IMR-90 (cell line): ENCODE measurements around the gene FAM124A. TPM values are rescaled to one million over a fixed set of nuclear protein-coding genes. Genes with fewer than 3 reads are reported as not detected.

Experiments used
- ATAC-seq: fragments of 200-7000 bp; cut with Tn5 transposase; 2 replicates; pipeline ENCODE4 v1.9.1; 2020; ENCODE audit warnings: low read depth, mild to moderate bottlenecking, moderate library complexity
- BruUV-seq: library from RNA; stranded (reverse); fragments of 400-500 nt; replicated peaks from 2 replicates; lab custom pipeline; 2021; lab: Mats Ljungman, UMichigan
- CTCF ChIA-PET: fragments of 300-600 bp; formaldehyde crosslinking; extraction: SDS; loops from one replicate; lab custom pipeline; 2021; ENCODE audit warnings: antibody characterized with exemption; lab: Yijun Ruan, JAX
- POLR2A ChIA-PET: fragments of 300-600 bp; sonication (Branson Sonifier 250); formaldehyde crosslinking; loops from one replicate; lab custom pipeline; 2022; ENCODE audit warnings: antibody characterized with exemption; ENCODE audit not compliant: unreplicated experiment; lab: Charles Lee
- DNase-seq: peaks from one replicate; pipeline ENCODE4 v3.0.0; 2013
- H2AFZ ChIP-seq: replicated peaks from 2 replicates; pipeline ENCODE3; 2013; ENCODE audit warnings: low read length, mild to moderate bottlenecking; ENCODE audit not compliant: poor library complexity
- H2AK5ac ChIP-seq: 2 replicates; pipeline ENCODE4 v1.6.1; 2013; ENCODE audit warnings: low read depth, low read length, inconsistent platforms
- H2AK9ac ChIP-seq: replicated peaks from 2 replicates; pipeline ENCODE3; 2013; ENCODE audit warnings: mild to moderate bottlenecking, low read depth, low read length, moderate library complexity; ENCODE audit not compliant: poor library complexity
- H2BK120ac ChIP-seq: 2 replicates; pipeline ENCODE4 v1.6.1; 2013; ENCODE audit warnings: low read depth, low read length, inconsistent platforms
- H2BK15ac ChIP-seq: 3 replicates; pipeline ENCODE4 v1.6.1; 2013; ENCODE audit warnings: low read depth, low read length, inconsistent platforms
- H2BK20ac ChIP-seq: 2 replicates; pipeline ENCODE4 v1.6.1; 2013; ENCODE audit warnings: low read depth, mild to moderate bottlenecking, inconsistent platforms, low read length, moderate library complexity
- H2BK5ac ChIP-seq: 2 replicates; pipeline ENCODE4 v1.6.1; 2013; ENCODE audit warnings: mild to moderate bottlenecking, low read depth, low read length, inconsistent platforms; ENCODE audit not compliant: poor library complexity, severe bottlenecking
- H3K14ac ChIP-seq: replicated peaks from 2 replicates; pipeline ENCODE4 v1.6.1; 2013; ENCODE audit warnings: low read depth, low read length, inconsistent platforms
- H3K18ac ChIP-seq: 2 replicates; pipeline ENCODE4 v1.6.1; 2013; ENCODE audit warnings: low read depth, low read length, control low read depth
- H3K23ac ChIP-seq: 2 replicates; pipeline ENCODE4 v1.6.1; 2013; ENCODE audit warnings: low read depth, low read length, inconsistent platforms
- H3K27ac ChIP-seq: 2 replicates; pipeline ENCODE4 v1.5.1; 2013; ENCODE audit warnings: mild to moderate bottlenecking, control low read depth, low read length; ENCODE audit not compliant: insufficient read depth
- H3K27me3 ChIP-seq: 2 replicates; pipeline ENCODE4 v1.6.1; 2013; ENCODE audit warnings: low read length; ENCODE audit not compliant: control insufficient read depth, insufficient read depth
- H3K36me3 ChIP-seq: 2 replicates; pipeline ENCODE4 v1.6.1; 2013; ENCODE audit warnings: low read length, mixed read lengths; ENCODE audit not compliant: control insufficient read depth, insufficient read depth
- H3K4ac ChIP-seq: 2 replicates; pipeline ENCODE4 v1.6.1; 2013; ENCODE audit warnings: low read depth, low read length, inconsistent platforms
- H3K4me1 ChIP-seq: 2 replicates; pipeline ENCODE4 v1.6.1; 2013; ENCODE audit warnings: low read length, mixed read lengths; ENCODE audit not compliant: control insufficient read depth, insufficient read depth
- H3K4me2 ChIP-seq: 2 replicates; pipeline ENCODE4 v1.6.1; 2013; ENCODE audit warnings: low read depth, mild to moderate bottlenecking, control low read depth, low read length, moderate library complexity
- H3K4me3 ChIP-seq: 2 replicates; pipeline ENCODE4 v1.5.1; 2013; ENCODE audit warnings: low read depth, mild to moderate bottlenecking, control low read depth, low read length, moderate library complexity; ENCODE audit not compliant: insufficient read depth
- H3K56ac ChIP-seq: 2 replicates; pipeline ENCODE4 v1.6.1; 2013; ENCODE audit warnings: low read length, inconsistent platforms; ENCODE audit not compliant: insufficient read depth; ENCODE audit errors: extremely low read depth
- H3K79me1 ChIP-seq, 2 experiments: 2 replicates each; pipeline ENCODE4 v1.6.1; 2013; ENCODE audit warnings: low read length in 2 of 2, inconsistent platforms in 1 of 2, low read depth in 1 of 2
- H3K9ac ChIP-seq: 2 replicates; pipeline ENCODE4 v1.6.1; 2013; ENCODE audit warnings: low read depth, low read length, control low read depth
- H3K9me1 ChIP-seq: 2 replicates; pipeline ENCODE4 v1.6.1; 2013; ENCODE audit warnings: low read length, inconsistent platforms; ENCODE audit not compliant: insufficient read depth
- H3K9me3 ChIP-seq: 2 replicates; pipeline ENCODE4 v1.6.1; 2013; ENCODE audit warnings: low read length; ENCODE audit not compliant: control insufficient read depth, insufficient read depth
- H4K20me1 ChIP-seq: 2 replicates; pipeline ENCODE4 v1.6.1; 2013; ENCODE audit warnings: low read length, inconsistent platforms; ENCODE audit not compliant: insufficient read depth
- H4K5ac ChIP-seq: 2 replicates; pipeline ENCODE4 v1.6.1; 2013; ENCODE audit warnings: mild to moderate bottlenecking, low read depth, low read length, control low read depth
- H4K8ac ChIP-seq, 2 experiments: 2 replicates each; pipeline ENCODE4 v1.6.1; 2013; ENCODE audit warnings: low read depth in 2 of 2, low read length in 2 of 2, control low read depth in 1 of 2, inconsistent platforms in 1 of 2
- H4K91ac ChIP-seq: 2 replicates; pipeline ENCODE4 v1.6.1; 2013; ENCODE audit warnings: low read depth, low read length, inconsistent platforms; ENCODE audit not compliant: insufficient read depth
- CHD1 ChIP-seq: IDR thresholded peaks from 2 replicates; pipeline ENCODE4 v1.6.1; 2012; ENCODE audit warnings: low read depth, low read length, improper control_type of control experiment
- whole genome bisulfite sequencing, 2 experiments: methylation state at CpG; one replicate each; pipeline versions ENCODE4 v1.1.5 to v1.1.7; 2013; ENCODE audit warnings: missing lambda C conversion rate in 2 of 2; ENCODE audit not compliant: insufficient read length in 1 of 2; ENCODE audit errors: extremely low coverage in 2 of 2; 5-methylcytosine and 5-hydroxymethylcytosine counted together
- dilution Hi-C: fragments of 300-500 bp; cut with HindIII; formaldehyde crosslinking; loops from one replicate; pipeline ENCODE4 v1.14.3; 2018; ENCODE audit warnings: low sequenced_read_pairs; ENCODE audit not compliant: unreplicated experiment
- in situ Hi-C: fragments of 300-500 bp; cut with MboI; formaldehyde crosslinking; loops from 3 replicates; pipeline ENCODE4 v1.14.3; 2019; ENCODE audit warnings: low sequenced_read_pairs, inconsistent platforms, mixed read lengths
- intact Hi-C: fragments of 100-400 bp; cut with micrococcal nuclease; formaldehyde crosslinking; loops from 2 replicates; pipeline ENCODE4 v1.10.0; 2022
- polyA plus RNA-seq, 3 experiments: library from polyadenylated mRNA; depleted of rRNA; stranded (reverse); fragments of >200 nt; gene quantifications; 2 replicates each; pipeline ENCODE4 v1.2.3, GENCODE V29; 2012; ENCODE audit warnings: low replicate concordance in 1 of 3
- total RNA-seq: library from RNA; depleted of rRNA; stranded (reverse); fragments of >200 nt; gene quantifications from 2 replicates; pipeline ENCODE4 v1.2.3, GENCODE V29; 2012

The FAM124A gene
- total and polyA plus RNA-seq, 2 of the 4 experiments (the other 2 are of a cell fraction), result 0.03 TPM; not detected in 1

DNA sequence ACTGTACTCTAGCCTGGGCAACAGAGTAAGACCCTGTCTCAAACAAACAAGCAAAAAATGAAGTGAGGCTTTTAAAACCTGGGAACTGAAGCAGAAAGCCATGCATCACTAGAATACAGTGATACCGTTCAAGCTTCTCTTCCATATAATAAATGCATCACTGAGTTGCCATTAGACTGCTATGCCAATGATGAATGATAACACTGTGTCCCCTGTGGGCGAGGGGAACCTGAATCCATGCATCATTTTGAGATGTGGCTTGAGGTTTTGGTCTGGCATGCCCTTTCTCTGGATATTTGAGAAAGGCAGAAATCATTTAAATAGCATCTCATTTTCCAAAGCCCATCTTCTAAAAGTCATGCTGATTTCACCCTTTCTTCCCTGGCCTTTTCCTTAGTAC, 1.5 kb upstream of the FAM124A start:
- H2BK20ac ChIP-seq, result no peak overlapping the region
- no peak overlapping the region for H2AFZ ChIP-seq
- no peak overlapping the region for H2BK15ac ChIP-seq
- no peak overlapping the region for H2AK5ac ChIP-seq
- no CpG with 5 or more reads among the region's 2 CpGs for WGBS, 2 experiments
- TF ChIP-seq CHD1, result no peak
- no peak overlapping the region for H3K4me2 ChIP-seq
- in situ Hi-C loops (no loop called here), dilution Hi-C loops (no loop called here), intact Hi-C loops (loop anchor here (10.0 kb wide), 1 partner anchor 584 kb away; the partner anchor contains the start of gene DHRS12)
- ChIA-PET CTCF (no interaction called here), POLR2A (no interaction called here)
- no peak overlapping the region for H2AK9ac ChIP-seq
- H4K5ac ChIP-seq, result no peak overlapping the region
- H3K27ac ChIP-seq, result no peak overlapping the region
- no peaks in the 10 kb centered on the region for H4K20me1 ChIP-seq
- no peak overlapping the region for H3K56ac ChIP-seq
- H3K18ac ChIP-seq, result no peak overlapping the region
- no peak overlapping the region for H3K23ac ChIP-seq
- no peaks in the 10 kb centered on the region for H3K4me1 ChIP-seq
- no peaks in the 10 kb centered on the region for H3K9me3 ChIP-seq
- DNase-seq (no peak), ATAC-seq (no peak)
- no peaks in the 10 kb centered on the region for H3K79me1 ChIP-seq
- no TSS peak for BruUV-seq
- no peak overlapping the region for H3K4ac ChIP-seq
- peaks cover 59% of the 10 kb centered on the region for H3K27me3 ChIP-seq
- no peak overlapping the region for H4K8ac ChIP-seq
- no peak overlapping the region for H3K14ac ChIP-seq
- H3K4me3 ChIP-seq, result no peak overlapping the region
- H3K9me1 ChIP-seq, result no peaks in the 10 kb centered on the region
- H3K9ac ChIP-seq, result no peak overlapping the region
- no peaks in the 10 kb centered on the region for H3K36me3 ChIP-seq
- no peak overlapping the region for H4K91ac ChIP-seq
- H2BK120ac ChIP-seq, result no peak overlapping the region
- no peak overlapping the region for H2BK5ac ChIP-seq
